GM12878 (cell line): Measurements from ENCODE around the gene ENOX1. TPM values are rescaled to one million over a fixed set of nuclear protein-coding genes. Genes with fewer than 3 reads are reported as not detected.

ENCODE experiments used
- ATAC-seq: fragments of 200-7000 bp; cut with Tn5 transposase; 3 replicates; pipeline ENCODE4 v1.9.1; 2020; ENCODE audit warnings: mild to moderate bottlenecking, moderate library complexity
- BruUV-seq: library from RNA; stranded (reverse); fragments of 400-500 nt; replicated peaks from 2 replicates; lab custom pipeline; 2021; lab: Mats Ljungman, UMichigan
- CTCF ChIA-PET: fragments of 300-600 bp; sonication (Branson Sonifier 250); formaldehyde crosslinking; extraction: SDS; loops from one replicate; lab custom pipeline; 2021; ENCODE audit warnings: inconsistent platforms; lab: Yijun Ruan, JAX
- POLR2A ChIA-PET: fragments of 350-600 bp; formaldehyde crosslinking; extraction: SDS; loops from one replicate; lab custom pipeline; 2021; ENCODE audit warnings: inconsistent platforms; lab: Charles Lee
- RAD21 ChIA-PET: fragments of 300-600 bp; sonication (Branson Sonifier 250); formaldehyde crosslinking; loops from one replicate; lab custom pipeline; 2023; ENCODE audit warnings: antibody characterized with exemption; ENCODE audit not compliant: unreplicated experiment; lab: Charles Lee
- SMC1A ChIA-PET: fragments of 300-600 bp; sonication (Branson Sonifier 250); formaldehyde crosslinking; loops from one replicate; lab custom pipeline; 2023; ENCODE audit not compliant: unreplicated experiment, uncharacterized antibody; lab: Charles Lee
- DNase-seq: peaks from one replicate; pipeline ENCODE4 v3.0.0-alpha.2; 2011; ENCODE audit warnings: low read depth, low spot score
- FAIRE-seq: peaks from 3 replicates; lab custom pipeline; 2011; peaks lifted over from hg19 to GRCh38; lab: Jason Lieb, UNC
- H2AFZ ChIP-seq: 2 replicates; pipeline ENCODE4 v1.6.0; 2011; ENCODE audit warnings: low read depth, low read length, control low read depth; ENCODE audit not compliant: control insufficient read depth
- H3K27ac ChIP-seq: 2 replicates; pipeline ENCODE4 v1.5.1; 2011; ENCODE audit warnings: control low read depth; ENCODE audit not compliant: control insufficient read depth, insufficient read depth
- H3K27me3 ChIP-seq, 2 experiments: replicated peaks in 1 of 2; 2 replicates each; pipeline versions ENCODE4 v1.6.0 to v1.6.1; 2011; ENCODE audit warnings: low read length in 1 of 2; ENCODE audit not compliant: control insufficient read depth in 2 of 2, insufficient read depth in 2 of 2
- H3K36me3 ChIP-seq, 2 experiments: 2 replicates each; pipeline ENCODE4 v1.5.1; 2011; ENCODE audit warnings: low read length in 1 of 2; ENCODE audit not compliant: control insufficient read depth in 2 of 2, insufficient read depth in 2 of 2
- H3K4me1 ChIP-seq: 2 replicates; pipeline ENCODE4 v1.6.1; 2011; ENCODE audit warnings: mild to moderate bottlenecking, low read length, moderate library complexity, mixed read lengths; ENCODE audit not compliant: control insufficient read depth, insufficient read depth
- H3K4me2 ChIP-seq: 2 replicates; pipeline ENCODE4 v1.6.0; 2011; ENCODE audit warnings: control low read depth; ENCODE audit not compliant: control insufficient read depth, insufficient read depth
- H3K4me3 ChIP-seq: fragments of 200-600 bp; sonication (generic); 2 replicates; pipeline ENCODE4 v1.5.1; 2016
- H3K79me2 ChIP-seq: 2 replicates; pipeline ENCODE4 v1.6.0; 2011; ENCODE audit warnings: low read length; ENCODE audit not compliant: control insufficient read depth, insufficient read depth
- H3K9ac ChIP-seq: 2 replicates; pipeline ENCODE4 v1.8.0; 2011; ENCODE audit warnings: low read length, control low read depth, mixed read lengths; ENCODE audit not compliant: control insufficient read depth, insufficient read depth
- H3K9me3 ChIP-seq: replicated peaks from 3 replicates; pipeline ENCODE4 v1.5.1; 2011; ENCODE audit warnings: mild to moderate bottlenecking, low read length; ENCODE audit not compliant: control insufficient read depth, insufficient read depth
- H4K20me1 ChIP-seq: 2 replicates; pipeline ENCODE4 v1.6.0; 2011; ENCODE audit not compliant: control insufficient read depth, insufficient read depth
- ATF7 ChIP-seq: fragments of 450-650 bp; IDR thresholded peaks from 2 replicates; pipeline ENCODE4 v1.6.1; 2016; ENCODE audit warnings: low read depth, mild to moderate bottlenecking
- CHD4 ChIP-seq: fragments of 200-600 bp; sonication (generic); IDR thresholded peaks from 2 replicates; pipeline ENCODE4 v1.6.1; 2016; ENCODE audit warnings: mild to moderate bottlenecking
- CREM ChIP-seq: IDR thresholded peaks from 2 replicates; pipeline ENCODE4 v1.6.1; 2014; ENCODE audit warnings: antibody characterized with exemption, low read depth
- E2F4 ChIP-seq: IDR thresholded peaks from 2 replicates; pipeline ENCODE4 v1.6.1; 2012; ENCODE audit warnings: low read depth, low read length, improper control_type of control experiment
- EGR1 ChIP-seq, 2 experiments: IDR thresholded peaks; 1 replicate in 1 of 2; 2 replicates in 1 of 2; pipeline ENCODE4 v1.6.1; 2011 to 2012; ENCODE audit warnings: low read depth in 2 of 2, low read length in 2 of 2, borderline replicate concordance in 1 of 2, mild to moderate bottlenecking in 1 of 2, moderate library complexity in 1 of 2
- HDAC2 ChIP-seq: fragments of 200-600 bp; sonication (generic); IDR thresholded peaks from 2 replicates; pipeline ENCODE4 v1.6.1; 2017
- HDGF ChIP-seq: fragments of 450-650 bp; IDR thresholded peaks from 2 replicates; pipeline ENCODE4 v1.6.1; 2016; ENCODE audit warnings: antibody characterized with exemption
- HSF1 ChIP-seq: fragments of 150-350 bp; IDR thresholded peaks from 2 replicates; pipeline ENCODE4 v1.6.1; 2014; ENCODE audit warnings: mild to moderate bottlenecking, low read depth, low read length
- IKZF2 ChIP-seq, 2 experiments: fragments of 450-650 bp; IDR thresholded peaks; 2 replicates each; pipeline ENCODE4 v1.6.1; 2017; ENCODE audit warnings: mild to moderate bottlenecking in 2 of 2, moderate library complexity in 2 of 2
- KAT2A ChIP-seq: conservative IDR thresholded peaks from 2 replicates; pipeline ENCODE4 v1.6.1; 2011; ENCODE audit warnings: low read depth, low read length; ENCODE audit not compliant: control insufficient read depth
- NRF1 ChIP-seq: conservative IDR thresholded peaks from 2 replicates; pipeline ENCODE4 v1.6.1; 2011; ENCODE audit warnings: mild to moderate bottlenecking, low read depth, low read length, improper control_type of control experiment
- POLR2A ChIP-seq: IDR thresholded peaks from 2 replicates; pipeline ENCODE4 v1.6.1; 2011; ENCODE audit warnings: low read depth, mild to moderate bottlenecking, low read length
- RFX5 ChIP-seq: IDR thresholded peaks from 2 replicates; pipeline ENCODE4 v1.6.1; 2011; ENCODE audit warnings: low read depth, low read length, improper control_type of control experiment
- SIX5 ChIP-seq: IDR thresholded peaks from 2 replicates; pipeline ENCODE4 v1.6.1; 2011; ENCODE audit warnings: mild to moderate bottlenecking, low read depth, low read length, moderate library complexity; ENCODE audit not compliant: severe bottlenecking
- STAT1 ChIP-seq: fragments of 450-650 bp; conservative IDR thresholded peaks from 2 replicates; pipeline ENCODE4 v1.6.1; 2014; ENCODE audit warnings: antibody characterized with exemption, mild to moderate bottlenecking
- STAT3 ChIP-seq: IDR thresholded peaks from 2 replicates; pipeline ENCODE4 v1.6.1; 2011; ENCODE audit warnings: low read depth, low read length, improper control_type of control experiment
- TARDBP ChIP-seq: IDR thresholded peaks from 2 replicates; pipeline ENCODE4 v1.6.1; 2016; ENCODE audit warnings: borderline replicate concordance
- ZNF384 ChIP-seq: IDR thresholded peaks from 2 replicates; pipeline ENCODE4 v1.6.1; 2012; ENCODE audit warnings: low read depth, mild to moderate bottlenecking, low read length, improper control_type of control experiment, borderline replicate concordance
- ZNF622 ChIP-seq: fragments of 450-650 bp; IDR thresholded peaks from 2 replicates; pipeline ENCODE4 v1.6.1; 2017; ENCODE audit warnings: mild to moderate bottlenecking, inconsistent platforms
- WGBS: methylation state at CpG from one replicate; pipeline ENCODE4 v1.1.6; 2016; ENCODE audit warnings: low lambda C conversion rate; ENCODE audit not compliant: insufficient replicate concordance, insufficient coverage; ENCODE audit errors: missing lambda C conversion rate; 5-methylcytosine and 5-hydroxymethylcytosine counted together
- in situ Hi-C: fragments of 300-500 bp; cut with MboI; formaldehyde crosslinking; loops from 9 replicates; pipeline ENCODE4 v1.14.3; 2018; ENCODE audit warnings: mixed read lengths
- intact Hi-C: fragments of 100-400 bp; cut with micrococcal nuclease; formaldehyde crosslinking; loops from one replicate; pipeline ENCODE4 v1.14.2; 2022; ENCODE audit not compliant: unreplicated experiment
- polyA plus RNA-seq, 11 experiments: library from polyadenylated mRNA; depleted of rRNA in 4 of 11; unstranded in 6 of 11; stranded (reverse) in 5 of 11; fragments of >200 nt; fragmentation: Nextera tagmentation in 4 of 11; fragmentation: Illumina TruSeq in 1 of 11; extraction: Ambion mirVana in 4 of 11; extraction: Trizol in 1 of 11; gene quantifications; 1 replicate in 1 of 11; 2 replicates in 10 of 11; pipeline versions ENCODE4 v1.2.1 to v1.2.3, GENCODE V29; 2011 to 2016; ENCODE audit warnings: inconsistent platforms in 2 of 11, missing spikeins in 2 of 11, low read depth in 1 of 11
- total RNA-seq, 4 experiments: library from RNA; depleted of rRNA in 3 of 4; stranded (reverse); fragments of >200 nt in 3 of 4; fragmentation: Illumina TruSeq in 1 of 4; extraction: Trizol in 1 of 4; gene quantifications; 2 replicates each; pipeline versions ENCODE4 v1.2.1 to v1.2.3, GENCODE V29; 2013 to 2021

ENOX1 gene
- total and polyA plus RNA-seq, 10 of the 15 experiments (the other 5 are each of a cell fraction or from before 2014, with no cell fraction given) = 0.11 to 0.26 (median 0.15) TPM

- no TSS peak for BruUV-seq
- Histone ChIP-seq H3K9ac (no peak overlapping the region), H4K20me1 (no peaks in the 10 kb centered on the region), H3K4me2 (no peak overlapping the region), H3K79me2 (no peaks in the 10 kb centered on the region), H3K4me3 (no peak overlapping the region), H2AFZ (no peak overlapping the region), H3K36me3 (no peaks in the 10 kb centered on the region), H3K4me1 (no peaks in the 10 kb centered on the region), H3K9me3 (no peaks in the 10 kb centered on the region), H3K27ac (no peak overlapping the region), H3K27me3 (no peaks in the 10 kb centered on the region; a peak in 2 of 4 replicates)
- intact Hi-C loops = no loop called here
- SMC1A ChIA-PET = no interaction called here
- CTCF ChIA-PET = interaction anchor here (0.6 kb wide), 1 partner anchor 35 kb away, joined by 5 read pairs; no protein-coding TSS in a partner anchor
- no peak for ATAC-seq
- no peak for TF ChIP-seq HDAC2
- no peak for TF ChIP-seq CREM
- TF ChIP-seq HDGF = no peak
- TF ChIP-seq SIX5 = no peak
- TF ChIP-seq EGR1 (IDR thresholded peaks at IDR 0.05; ENCODE audit: borderline replicate concordance in 1 of 2, low read depth in 2 of 2, low read length in 2 of 2) = no peak
- no peak for TF ChIP-seq CHD4
- TF ChIP-seq NRF1 = no peak
- no peak for TF ChIP-seq ZNF384
- TF ChIP-seq HSF1 = no peak
- TF ChIP-seq IKZF2 (IDR thresholded peaks at IDR 0.05) = no peak
- no peak for TF ChIP-seq STAT1
- no peak for TF ChIP-seq ZNF622
- TF ChIP-seq STAT3 = no peak
- TF ChIP-seq E2F4 = no peak
- TF ChIP-seq RFX5 = no peak
- TF ChIP-seq POLR2A = no peak
- no peak for TF ChIP-seq KAT2A
- TF ChIP-seq TARDBP = no peak
- no peak for TF ChIP-seq ATF7
- in situ Hi-C loops = no loop called here
- POLR2A ChIA-PET = no interaction called here
- WGBS = 13% methylated on average over 3 of the region's 3 CpGs
- DNase-seq = no peak
- RAD21 ChIA-PET = no interaction called here
- FAIRE-seq = no peak
Observed at GRCh38 chr13:43489233-43489632, 297.5 kb downstream of the ENOX1 start.
